ENCODE results near the gene DMAC2L.
"Not testable (repeated sequence)": the region's sequence is repeated elsewhere in the genome, so short reads cannot be mapped to it uniquely, and the experiment has no call there.

Gene DMAC2L, protein sequence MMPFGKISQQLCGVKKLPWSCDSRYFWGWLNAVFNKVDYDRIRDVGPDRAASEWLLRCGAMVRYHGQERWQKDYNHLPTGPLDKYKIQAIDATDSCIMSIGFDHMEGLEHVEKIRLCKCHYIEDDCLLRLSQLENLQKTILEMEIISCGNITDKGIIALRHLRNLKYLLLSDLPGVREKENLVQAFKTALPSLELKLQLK

DNA sequence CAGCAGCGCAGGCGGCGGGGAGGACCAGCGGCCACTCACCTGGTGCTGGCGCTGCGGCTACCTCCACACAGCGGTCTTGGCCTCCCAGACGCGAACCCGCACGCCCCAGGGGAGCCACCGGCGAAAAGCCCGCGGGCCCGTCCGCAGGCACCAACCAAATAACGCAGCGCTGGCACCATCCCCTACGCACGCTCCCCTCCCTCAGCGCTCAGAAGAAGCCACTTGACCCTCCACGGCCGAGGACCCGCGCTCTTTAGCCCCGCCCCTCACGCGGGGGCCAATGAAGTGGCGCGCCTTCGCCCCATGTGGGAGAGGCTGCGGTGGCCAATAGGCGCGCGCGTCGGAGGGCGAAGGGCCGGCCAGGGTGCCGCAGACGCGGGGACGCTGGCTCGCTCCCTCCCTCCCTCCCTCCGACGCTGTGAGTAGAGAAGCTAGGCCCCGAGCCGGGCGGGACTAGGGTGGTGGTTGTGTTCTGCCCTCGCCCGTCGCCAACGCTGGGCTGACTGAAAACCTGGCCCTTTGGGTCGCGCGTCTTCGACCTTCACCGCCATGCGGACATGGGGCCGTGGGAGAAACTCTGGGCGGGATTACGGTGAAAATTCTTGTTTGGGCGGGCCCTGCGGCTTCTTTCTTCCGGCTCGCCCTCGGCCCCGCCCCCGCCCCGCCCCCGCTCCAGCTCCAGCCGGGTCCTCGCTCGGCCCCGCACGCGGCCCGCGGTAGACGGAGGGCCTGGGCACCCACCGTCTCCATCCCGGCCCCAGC, at the start of gene DMAC2L, which contains the start of gene L2HGDH:
Gene DMAC2L, plus strand, starts transcription at position 353 of the 762 bp plus-strand sequence. CDS start 9,164 bp downstream, outside the sequence.
Gene L2HGDH, minus strand, starts transcription at position 258 of the 762 bp plus-strand sequence. Its CDS starts 79 bp downstream, at position 179.
- DNase-seq (ENCODE audit: low spot score): peak; percentile 99

DNA sequence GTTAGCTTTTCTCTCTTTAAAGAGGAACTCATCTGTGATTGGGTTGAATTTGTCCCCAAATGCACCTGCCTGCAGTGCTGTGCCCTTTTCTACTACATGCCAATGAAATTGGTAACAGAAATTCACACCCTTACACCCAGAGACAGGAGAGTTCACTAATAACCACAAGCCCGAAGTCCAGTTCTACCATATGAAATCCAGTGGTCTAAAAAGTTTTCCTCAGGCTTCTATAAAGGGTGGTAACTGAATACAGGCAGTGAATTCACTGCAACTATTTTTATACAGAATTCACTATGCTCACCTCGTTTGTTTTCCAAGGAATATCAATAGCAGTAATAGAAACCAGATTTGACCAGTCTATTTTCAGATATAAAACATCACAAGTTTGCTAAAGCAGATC, 49.3 kb upstream of the DMAC2L start:
- no peak for DNase-seq (ENCODE audit: low spot score)

DNA sequence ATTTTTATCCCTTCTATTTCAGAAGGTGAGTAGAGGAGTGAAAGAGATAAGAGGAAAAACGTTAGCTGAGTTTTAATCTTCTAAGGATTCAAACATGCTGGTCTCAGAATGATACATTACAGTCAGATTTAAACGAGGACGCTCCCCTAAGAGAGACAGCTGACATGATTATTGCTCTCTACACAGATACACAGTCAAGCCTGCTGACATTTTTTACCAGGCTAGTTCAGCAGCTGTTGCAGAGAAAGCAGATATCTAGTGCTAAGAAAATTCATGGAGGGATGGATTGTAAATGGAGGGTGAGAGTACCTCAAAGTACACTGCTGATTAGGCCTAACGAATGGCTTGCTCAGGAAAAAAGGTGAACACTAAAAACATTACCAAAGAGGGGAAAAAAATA, 48.8 kb upstream of the DMAC2L start:
- no peak for DNase-seq (ENCODE audit: low spot score)

DNA sequence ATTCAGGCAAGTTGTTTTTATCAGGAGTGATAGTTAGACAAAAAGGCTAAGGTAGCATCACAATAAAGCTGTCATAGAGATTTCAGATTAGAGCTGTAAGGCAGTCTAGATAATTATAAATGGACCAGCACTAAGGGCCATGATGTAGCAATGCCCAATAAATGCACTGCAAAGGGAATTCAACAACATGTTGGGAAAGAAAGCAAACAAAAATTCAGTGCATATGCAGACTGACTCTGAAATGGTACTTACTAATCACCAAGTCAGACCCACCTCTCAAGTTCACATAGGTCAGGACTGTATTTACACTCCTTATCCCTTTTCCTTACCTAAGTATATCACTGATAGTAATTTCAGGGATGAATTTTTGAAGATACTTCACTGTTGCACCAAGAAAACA, 47.1 kb upstream of the DMAC2L start:
- no peak for DNase-seq (ENCODE audit: low spot score)

DNA sequence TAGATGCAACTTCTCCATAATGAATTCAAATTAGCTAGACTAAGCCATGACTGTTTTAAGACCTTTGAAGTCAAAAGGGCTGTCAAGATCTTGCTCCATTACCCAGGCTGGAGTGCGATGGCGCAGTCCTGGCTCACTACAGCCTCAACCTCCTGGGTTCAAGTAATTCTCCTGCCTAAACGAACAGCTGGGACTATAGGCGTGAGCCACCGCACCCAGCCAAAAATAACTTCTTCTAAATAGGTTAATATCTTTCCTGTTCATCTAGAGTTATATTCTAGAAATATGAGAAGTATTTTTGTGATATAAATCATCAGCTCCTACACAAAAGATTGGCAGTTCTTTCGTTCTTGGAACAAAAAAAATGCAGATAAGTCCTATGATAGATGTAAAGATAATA, 41.2 kb upstream of the DMAC2L start:
- no peak for DNase-seq (ENCODE audit: low spot score)

DNA sequence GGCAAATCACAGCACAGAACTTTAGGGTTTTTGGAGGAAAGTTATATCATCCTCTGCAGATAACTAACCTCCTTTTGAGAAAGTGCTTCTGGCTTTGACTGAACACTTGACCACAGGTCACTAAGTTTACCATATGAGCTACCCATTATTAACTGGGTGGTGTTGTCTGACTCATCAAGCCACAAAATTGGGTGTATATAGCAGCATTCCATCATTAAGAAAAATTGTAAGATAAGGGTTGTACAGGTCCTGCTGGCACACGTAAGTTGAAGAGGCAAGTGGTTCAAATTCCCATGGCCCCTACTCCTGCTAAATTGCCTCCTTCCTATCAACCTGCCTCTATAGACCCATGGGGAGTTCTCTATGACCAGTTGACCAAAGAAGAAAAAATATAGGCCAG, 39.6 kb upstream of the DMAC2L start:
- no peak for DNase-seq (ENCODE audit: low spot score)

DNA sequence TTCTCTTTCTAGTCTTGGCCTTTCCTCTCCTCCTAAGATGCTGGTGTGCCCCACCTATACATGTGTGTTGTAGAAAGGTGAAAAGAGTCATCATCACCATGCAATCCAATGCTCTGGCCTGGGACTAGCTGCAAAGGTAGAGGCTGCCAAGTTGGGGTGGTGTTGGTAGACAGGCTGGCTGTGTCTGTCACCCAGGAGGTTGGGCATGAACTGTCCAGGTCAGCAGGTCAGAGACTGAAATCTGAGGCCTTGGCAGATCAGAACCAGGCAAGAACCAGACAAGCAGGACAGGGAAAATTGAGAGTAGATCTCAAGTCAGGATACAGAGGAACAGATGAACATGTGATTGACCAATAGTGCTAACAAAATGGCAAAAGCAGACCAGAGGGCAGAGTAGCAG, 26.3 kb upstream of the DMAC2L start:
- no peak for DNase-seq (ENCODE audit: low spot score)

DNA sequence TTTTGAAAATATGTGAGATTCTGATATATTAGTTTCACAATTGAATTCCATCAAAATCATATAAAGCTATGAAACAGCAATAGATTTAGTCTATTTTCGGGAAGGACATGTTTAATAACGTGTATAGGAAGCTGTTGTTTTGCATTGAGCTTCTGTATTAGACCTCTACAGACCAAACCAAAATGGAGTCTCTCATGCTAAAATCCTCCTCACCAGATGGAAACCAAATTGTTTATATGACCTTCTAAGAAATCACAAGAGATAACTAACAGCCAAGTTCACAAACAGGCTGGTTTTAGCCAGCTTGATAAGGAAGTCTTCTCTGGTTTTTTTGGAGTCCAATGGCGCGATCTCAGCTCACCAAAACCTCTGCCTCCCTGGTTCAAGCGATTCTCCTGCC, 24.0 kb upstream of the DMAC2L start:
- DNase-seq (ENCODE audit: low spot score): no peak

DNA sequence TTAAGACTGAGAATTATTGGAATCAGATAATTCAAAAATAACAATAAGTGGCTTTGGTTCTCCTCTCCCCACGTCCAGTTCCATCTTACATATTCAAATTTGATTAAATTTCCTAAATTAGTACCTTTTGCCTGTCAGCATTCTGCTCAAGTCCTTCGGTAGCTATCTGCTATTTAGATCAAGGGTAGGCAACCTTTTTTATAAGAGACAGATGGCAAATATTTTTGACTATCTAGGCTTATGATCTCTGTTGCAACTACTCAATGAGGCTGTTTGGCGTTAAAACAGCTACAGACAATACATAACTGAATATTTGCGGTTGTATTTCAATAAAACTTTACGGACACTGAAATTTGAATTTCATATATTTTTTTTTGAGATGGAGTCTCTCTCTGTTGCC, 21.8 kb upstream of the DMAC2L start:
- no peak for DNase-seq (ENCODE audit: low spot score)

DNA sequence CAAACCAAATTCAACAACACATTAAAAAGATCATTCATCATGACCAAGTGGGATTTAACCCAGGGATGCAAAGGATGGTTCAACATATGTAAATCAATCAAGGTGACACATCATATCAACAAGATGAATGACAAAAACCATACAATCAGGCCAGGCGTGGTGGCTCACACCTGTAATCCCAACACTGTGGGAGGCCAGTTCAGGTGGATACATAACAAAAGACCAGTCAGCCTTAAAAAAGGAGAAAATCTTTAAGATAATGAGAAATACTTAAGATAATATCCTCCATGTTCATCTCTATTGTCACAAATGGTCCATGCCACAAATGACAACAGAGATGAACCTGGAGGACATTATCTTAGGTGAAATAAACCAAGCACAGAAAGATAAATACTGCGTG, 12.5 kb upstream of the DMAC2L start:
- no peak for DNase-seq (ENCODE audit: low spot score)

DNA sequence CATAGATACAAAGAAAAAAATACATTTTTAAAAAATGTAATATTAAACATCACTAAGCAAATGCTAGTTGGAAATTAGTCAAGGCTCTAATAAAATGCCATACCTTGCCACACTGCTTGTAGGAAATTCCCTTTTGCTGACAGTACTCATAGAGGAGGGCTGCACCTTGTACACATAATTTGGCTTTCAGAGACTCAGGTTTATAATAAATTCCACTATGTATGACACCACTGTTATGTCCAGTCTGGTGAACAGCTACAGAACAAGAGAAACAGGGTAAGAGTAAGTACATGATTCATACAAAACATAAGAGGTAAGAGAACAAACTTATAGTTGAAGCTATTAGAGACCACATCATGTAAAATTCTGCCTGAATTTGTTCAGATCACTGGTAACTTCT, 10.2 kb upstream of the DMAC2L start:
- no peak for DNase-seq (ENCODE audit: low spot score)

DNA sequence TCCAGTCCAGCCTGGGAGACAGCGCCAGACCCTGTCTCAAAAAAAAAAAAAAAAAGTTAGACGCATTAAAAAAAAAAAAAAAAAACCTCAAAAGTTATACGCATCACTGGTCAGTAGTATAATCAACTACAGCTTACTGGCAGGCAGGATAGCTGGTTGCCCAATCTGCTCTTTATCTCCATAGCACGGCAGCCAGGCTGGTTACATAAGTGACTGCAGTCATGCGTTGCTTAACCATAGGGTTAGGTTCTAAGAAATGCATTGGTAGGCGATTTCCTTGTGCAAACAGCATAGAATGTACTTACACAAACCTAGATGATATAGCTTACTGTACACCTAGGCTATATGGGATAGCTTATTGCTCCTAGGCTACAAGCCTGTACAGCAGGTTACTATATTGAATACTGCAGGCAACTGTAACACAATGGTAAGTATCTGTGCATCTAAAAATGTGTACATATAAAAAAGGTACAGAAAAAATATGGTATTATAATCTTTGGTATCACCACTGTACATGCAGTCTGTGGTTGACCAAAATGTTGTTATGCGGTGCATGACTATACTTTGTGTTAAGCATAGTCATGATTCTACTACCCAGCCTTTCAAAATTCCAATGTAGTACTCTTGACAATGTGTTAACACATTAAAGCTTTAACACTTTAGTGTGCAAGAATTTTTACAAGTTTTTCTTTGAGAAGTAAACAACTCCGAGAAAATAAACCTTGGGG, 8.2 kb upstream of the DMAC2L start:
- DNase-seq (ENCODE audit: low spot score): no peak

DNA sequence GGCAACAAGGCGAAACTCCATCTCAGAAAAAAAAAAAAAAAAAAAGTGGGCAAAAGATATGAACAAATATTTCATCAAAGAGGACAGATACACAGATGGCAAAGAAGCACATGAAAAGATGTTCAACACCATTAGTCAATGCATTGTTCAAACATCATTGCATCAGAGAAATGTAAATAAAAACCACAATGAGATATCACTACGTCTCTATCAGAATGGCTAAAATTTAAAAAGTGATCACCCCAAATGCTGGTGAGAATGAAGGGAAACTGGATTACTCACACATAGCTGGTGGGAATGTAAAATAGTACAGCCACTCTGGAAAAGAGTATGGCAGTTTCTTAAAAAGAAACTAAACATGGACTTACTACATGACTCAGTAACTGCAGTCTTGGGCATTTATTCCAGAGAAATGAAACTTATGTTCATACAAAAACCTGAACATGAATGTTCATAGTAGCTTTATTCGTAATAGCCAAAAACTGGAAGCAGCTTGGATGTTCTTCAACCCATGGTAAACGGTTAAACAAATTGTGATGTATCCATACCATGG, 3.7 kb upstream of the DMAC2L start:
- DNase-seq (ENCODE audit: low spot score): no peak

DNA sequence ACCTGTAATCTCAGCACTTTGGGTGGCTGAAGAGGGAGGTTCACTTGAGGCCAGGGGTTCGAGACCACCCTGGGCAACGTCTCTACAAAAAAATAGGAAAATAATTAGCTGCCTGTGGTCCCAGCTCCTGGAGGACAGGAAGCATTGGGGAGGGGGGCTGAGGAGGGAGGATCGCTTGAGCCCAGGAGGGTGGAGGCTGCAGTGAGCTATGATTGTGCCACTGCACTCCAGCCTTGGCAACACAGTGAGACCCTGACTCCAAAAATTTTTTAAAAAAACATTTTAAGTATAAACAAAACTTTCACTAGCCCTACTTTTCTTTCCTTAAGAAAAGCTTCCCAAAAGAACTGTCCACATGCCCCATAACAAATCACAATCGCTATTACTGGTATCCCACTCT, 1.7 kb upstream of the DMAC2L start:
- no peak for DNase-seq (ENCODE audit: low spot score)

DNA sequence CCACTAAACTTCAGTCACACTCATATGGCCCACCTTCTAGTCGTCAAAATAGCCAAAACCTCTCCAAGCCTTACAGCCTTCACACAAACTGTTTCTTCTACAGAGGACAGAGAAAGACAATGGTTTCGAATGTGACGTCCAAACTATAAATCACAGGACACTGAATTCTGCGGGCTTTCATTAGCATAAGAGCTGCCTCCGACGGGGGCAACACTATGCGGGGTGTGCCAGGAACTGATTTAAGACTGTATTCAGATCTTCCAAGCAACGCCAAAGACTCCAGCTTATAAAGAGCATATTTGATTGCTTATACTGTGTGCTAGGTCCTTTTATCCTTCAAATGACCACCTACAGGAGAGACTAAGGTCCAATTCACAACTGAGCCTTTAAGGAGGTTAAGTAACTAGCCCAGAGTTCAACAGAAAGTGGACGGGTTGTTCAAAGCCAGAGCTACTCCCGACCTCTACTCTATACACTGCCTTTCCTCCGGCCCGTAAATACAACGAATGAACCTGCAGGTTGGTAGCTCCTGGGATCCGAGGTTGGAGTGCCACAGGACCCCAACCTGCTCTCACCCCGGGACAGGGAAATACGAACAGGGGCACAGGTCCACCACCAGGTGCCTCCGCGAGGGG, 670 bp upstream of the DMAC2L start:
- DNase-seq (ENCODE audit: low spot score): no peak

DNA sequence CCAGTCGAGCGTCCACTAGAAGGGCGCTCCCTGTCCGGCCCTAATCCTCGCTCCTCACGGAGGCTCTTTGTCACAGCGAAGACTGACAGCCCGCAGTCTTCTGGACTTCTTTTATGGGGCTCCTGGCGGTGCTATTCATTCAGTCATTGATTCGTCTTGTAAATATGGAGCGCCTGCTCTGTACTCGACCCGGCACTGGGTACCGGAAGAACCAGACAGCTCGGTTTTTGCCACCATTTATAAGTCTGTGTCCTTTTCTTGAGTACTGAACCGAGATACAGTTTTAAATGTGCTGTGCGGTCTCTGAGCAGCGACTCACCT, 570 bp downstream of the DMAC2L start:
- DNase-seq (ENCODE audit: low spot score): no peak

DNA sequence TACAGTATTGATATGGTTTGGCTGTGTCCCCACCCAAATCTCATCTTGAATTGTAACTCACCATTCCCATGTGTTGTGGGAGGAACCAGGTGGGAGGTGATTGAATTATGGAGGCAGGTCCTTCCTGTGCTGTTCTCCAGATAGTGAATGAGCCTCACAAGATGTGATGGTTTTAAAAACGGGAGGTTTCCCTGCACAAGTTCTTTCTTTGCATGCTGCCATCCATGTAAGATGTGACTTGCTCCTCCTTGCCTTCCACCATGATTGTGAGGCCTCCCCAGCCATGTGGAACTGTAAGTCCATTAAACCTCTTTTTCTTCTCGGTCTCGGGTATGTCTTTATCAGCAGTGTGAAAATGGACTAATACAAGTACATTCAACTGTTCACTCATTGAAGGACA, 2.0 kb downstream of the DMAC2L start:
- not testable (repeated sequence) for DNase-seq (ENCODE audit: low spot score)

DNA sequence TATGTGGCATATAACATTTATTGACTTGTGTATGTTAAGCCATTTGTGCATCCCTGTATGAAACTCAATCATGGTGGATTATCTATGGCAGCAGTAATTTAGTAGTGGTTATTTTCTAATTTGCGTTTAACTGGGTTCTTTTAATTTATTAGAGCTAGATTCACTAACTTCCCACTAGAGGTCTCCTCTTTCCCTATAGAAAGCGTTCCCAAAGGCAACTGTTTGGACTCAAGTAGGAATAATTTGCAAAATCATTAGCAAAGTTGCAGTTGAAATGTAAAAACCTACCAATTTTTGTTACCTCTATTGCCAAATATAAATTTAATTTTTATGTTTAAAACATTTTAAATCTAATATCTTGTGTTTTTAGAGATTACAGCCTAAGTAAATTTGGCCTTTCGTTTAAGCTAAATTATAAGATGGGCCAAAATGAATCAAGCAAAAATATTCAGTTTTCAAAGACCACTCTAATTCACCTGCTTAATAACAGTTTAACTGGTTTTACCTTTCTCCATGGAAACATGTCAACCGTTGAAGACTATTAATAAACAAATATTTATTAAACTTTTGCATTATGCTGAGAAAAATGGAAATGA, 6.0 kb downstream of the DMAC2L start:
- DNase-seq (ENCODE audit: low spot score): peak; percentile 58

DNA sequence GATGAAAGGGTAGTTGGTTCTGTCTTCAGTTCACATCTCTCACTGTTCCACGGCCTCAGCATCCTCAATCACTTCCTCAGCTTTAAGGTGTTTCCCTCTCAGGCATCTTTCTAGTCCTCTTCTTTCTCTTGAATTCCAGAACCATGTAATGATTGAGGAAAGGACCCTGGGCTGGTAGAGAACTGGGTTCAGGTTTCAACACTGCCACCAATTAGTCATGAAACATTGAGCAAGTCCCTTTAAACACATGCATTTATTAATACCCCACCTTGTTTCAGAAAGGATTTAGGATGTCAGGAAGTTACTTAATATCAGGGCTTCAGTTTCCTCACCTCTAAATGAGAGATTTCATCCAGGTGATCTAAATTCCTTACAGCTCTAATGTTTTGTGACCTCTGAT, 7.2 kb downstream of the DMAC2L start:
- peak; percentile 8 for DNase-seq (ENCODE audit: low spot score)

DNA sequence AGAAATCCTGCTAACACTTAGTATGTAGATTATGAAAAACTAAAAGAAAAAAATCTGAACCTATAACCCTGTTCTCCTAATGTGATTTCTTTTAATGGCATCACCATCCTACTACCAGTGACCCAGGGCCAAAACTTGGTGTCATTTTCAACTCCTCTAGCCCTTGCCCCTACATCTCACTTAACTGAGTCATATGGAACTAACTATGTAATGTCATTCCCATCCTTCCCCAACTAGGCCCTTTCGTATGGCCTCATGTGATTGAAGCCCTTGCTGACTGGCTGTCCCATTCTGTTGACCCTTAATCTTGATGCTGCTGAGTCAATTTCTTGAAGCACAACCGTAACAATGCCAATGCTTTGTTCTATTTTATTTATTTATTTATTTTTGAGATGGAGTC, 7.6 kb downstream of the DMAC2L start:
- no peak for DNase-seq (ENCODE audit: low spot score)

DNA sequence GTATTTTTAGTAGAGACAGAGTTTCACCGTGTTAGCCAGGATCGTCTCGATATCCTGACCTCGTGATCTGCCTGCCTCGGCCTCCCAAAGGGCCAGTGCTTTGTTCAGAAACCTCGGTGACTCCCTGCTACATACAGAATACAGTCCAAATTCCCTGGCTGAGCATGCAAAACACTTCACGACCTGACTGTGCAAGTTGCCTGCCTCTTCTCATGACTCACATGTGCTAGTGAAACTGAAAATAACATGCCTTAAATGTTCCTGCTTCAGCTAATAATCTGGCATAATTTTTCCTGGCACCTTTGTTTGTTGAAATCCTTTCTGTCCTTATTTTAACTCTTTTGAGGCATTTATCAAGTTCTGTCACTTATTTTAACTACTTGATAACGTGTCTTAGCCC, 8.2 kb downstream of the DMAC2L start:
- peak; percentile 48 for DNase-seq (ENCODE audit: low spot score)

DNA sequence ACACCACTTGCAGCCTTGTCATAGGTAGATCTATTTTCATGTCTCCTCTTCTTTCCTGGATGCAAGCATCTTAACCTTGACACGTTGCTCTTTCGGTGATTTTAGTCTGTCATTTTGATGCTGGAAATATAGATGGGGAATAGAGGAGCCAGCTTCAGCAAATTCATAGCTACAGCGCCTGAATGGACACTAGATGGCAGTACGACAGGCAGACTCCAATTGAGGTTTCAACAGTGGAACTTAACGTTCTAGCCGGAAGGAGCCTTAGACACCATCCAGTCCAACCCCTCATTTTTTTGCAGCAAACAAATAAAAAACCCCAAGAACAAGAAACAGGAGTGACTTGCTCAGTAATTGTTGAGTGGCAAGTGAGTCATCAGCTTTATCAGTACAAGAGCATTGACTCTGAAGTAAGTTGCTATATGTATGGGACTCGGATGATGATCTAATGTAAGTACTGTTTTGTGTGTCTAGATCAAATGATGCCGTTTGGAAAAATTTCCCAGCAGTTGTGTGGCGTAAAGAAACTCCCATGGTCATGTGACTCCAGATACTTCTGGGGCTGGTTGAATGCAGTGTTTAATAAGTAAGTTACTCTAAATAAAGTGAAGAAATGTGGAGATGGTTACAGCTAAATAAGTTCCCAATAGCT, 9.0 kb downstream of the DMAC2L start:
- peak; percentile 79 for DNase-seq (ENCODE audit: low spot score)

Data from GM03348 (cell line).